HCT116 (cell line): ENCODE results near the gene CDKL1. TPM values are rescaled to one million over a fixed set of nuclear protein-coding genes. Genes with fewer than 3 reads are reported as not detected.
"Not testable (repeated sequence)": the region's sequence is repeated elsewhere in the genome, so short reads cannot be mapped to it uniquely, and the experiment has no call there.

Source experiments
- ATAC-seq: fragments of 200-7000 bp; cut with Tn5 transposase; 2 replicates; pipeline ENCODE4 v1.9.1; 2020; ENCODE audit warnings: mild to moderate bottlenecking, moderate library complexity
- BruUV-seq: library from RNA; stranded (reverse); fragments of 400-500 nt; replicated peaks from 2 replicates; lab custom pipeline; 2021; lab: Mats Ljungman, UMichigan
- CTCF ChIA-PET: fragments of 300-600 bp; sonication (Branson Sonifier 250); formaldehyde crosslinking; loops from one replicate; lab custom pipeline; 2021; ENCODE audit warnings: antibody characterized with exemption; lab: Charles Lee
- POLR2A ChIA-PET: fragments of 300-600, 350-600 bp; sonication (Branson Sonifier 250); formaldehyde crosslinking; loops from one replicate; lab custom pipeline; 2021; ENCODE audit warnings: antibody characterized with exemption; lab: Charles Lee
- RAD21 ChIA-PET, 2 experiments: fragments of 300-600 bp; sonication (Branson Sonifier 250); formaldehyde crosslinking; loops; one replicate each; lab custom pipeline; 2023; ENCODE audit warnings: low total read pairs in 2 of 2; ENCODE audit not compliant: uncharacterized antibody in 2 of 2, unreplicated experiment in 2 of 2, low non-redundant PET in 1 of 2; lab: Charles Lee
- DNase-seq: peaks from one replicate; pipeline ENCODE4 v3.0.0-alpha.2; 2010; ENCODE audit warnings: low read depth, low spot score
- H2AFZ ChIP-seq: fragments of 200-600 bp; shearing (Covaris generic), sonication (generic); 2 replicates; pipeline ENCODE4 v1.6.1; 2017; ENCODE audit warnings: low read depth, mixed run types, mixed read lengths, antibody characterized with exemption, low read length; ENCODE audit not compliant: poor library complexity, severe bottlenecking
- H3K27ac ChIP-seq: 2 replicates; pipeline ENCODE4 v1.5.1; 2012; ENCODE audit warnings: low read depth, low read length
- H3K27me3 ChIP-seq: fragments of 200-600 bp; sonication (generic); 2 replicates; pipeline ENCODE4 v1.6.1; 2016; ENCODE audit warnings: mixed run types, low read length, mixed read lengths; ENCODE audit not compliant: insufficient read depth
- H3K36me3 ChIP-seq, 2 experiments: fragments of 200-500 bp in 1 of 2; fragments of 200-600 bp in 1 of 2; sonication (Bioruptor generic) in 1 of 2; sonication (generic) in 1 of 2; 2 replicates each; pipeline versions ENCODE4 v1.5.1 to v1.6.1; 2014 to 2016; ENCODE audit warnings: low read length in 2 of 2, inconsistent platforms in 1 of 2, mixed read lengths in 1 of 2, mixed run types in 1 of 2; ENCODE audit not compliant: insufficient read depth in 2 of 2, control insufficient read depth in 1 of 2
- H3K4me1 ChIP-seq, 2 experiments: fragments of 200-600 bp in 1 of 2; sonication (generic) in 1 of 2; 2 replicates each; pipeline versions ENCODE4 v1.5.1 to v1.6.1; 2012 to 2017; ENCODE audit warnings: low read length in 2 of 2, inconsistent platforms in 1 of 2, mild to moderate bottlenecking in 1 of 2, mixed read lengths in 1 of 2, mixed run types in 1 of 2, moderate library complexity in 1 of 2; ENCODE audit not compliant: insufficient read depth in 2 of 2, control insufficient read depth in 1 of 2
- H3K4me2 ChIP-seq: fragments of 200-600 bp; sonication (generic); 2 replicates; pipeline ENCODE4 v1.6.1; 2017; ENCODE audit warnings: mixed run types, low read length, mixed read lengths
- H3K4me3 ChIP-seq, 2 experiments: fragments of 200-600 bp in 1 of 2; sonication (generic) in 1 of 2; replicated peaks in 1 of 2; 2 replicates each; pipeline ENCODE4 v1.5.1; 2011 to 2016; ENCODE audit warnings: low read length in 2 of 2, control low read depth in 1 of 2, low read depth in 1 of 2, mild to moderate bottlenecking in 1 of 2, mixed read lengths in 1 of 2, mixed run types in 1 of 2
- H3K79me2 ChIP-seq: fragments of 200-600 bp; sonication (generic); 2 replicates; pipeline ENCODE4 v1.6.1; 2017; ENCODE audit warnings: mild to moderate bottlenecking, mixed run types, low read length, moderate library complexity, mixed read lengths; ENCODE audit not compliant: insufficient read depth
- H3K9ac ChIP-seq: fragments of 200-600 bp; sonication (generic); 2 replicates; pipeline ENCODE4 v1.6.1; 2016; ENCODE audit warnings: low read length, mixed read lengths
- H3K9me2 ChIP-seq: fragments of 200-600 bp; sonication (generic), shearing (Covaris generic); 2 replicates; pipeline ENCODE4 v1.6.1; 2017; ENCODE audit warnings: mixed run types, mild to moderate bottlenecking, moderate library complexity; ENCODE audit not compliant: insufficient read depth
- H3K9me3 ChIP-seq, 2 experiments: fragments of 200-500 bp in 1 of 2; fragments of 200-600 bp in 1 of 2; sonication (Bioruptor generic) in 1 of 2; sonication (generic) in 1 of 2; 2 replicates each; pipeline ENCODE4 v1.6.1; 2014 to 2017; ENCODE audit warnings: low read length in 2 of 2, mixed read lengths in 2 of 2, inconsistent platforms in 1 of 2, low read depth in 1 of 2, mild to moderate bottlenecking in 1 of 2, mixed run types in 1 of 2, moderate library complexity in 1 of 2; ENCODE audit not compliant: control insufficient read depth in 1 of 2, insufficient read depth in 1 of 2
- H4K20me1 ChIP-seq: fragments of 200-600 bp; sonication (generic), shearing (Covaris generic); 2 replicates; pipeline ENCODE4 v1.6.1; 2017; ENCODE audit warnings: mixed run types, mild to moderate bottlenecking, moderate library complexity; ENCODE audit not compliant: insufficient read depth
- CEBPB ChIP-seq: IDR thresholded peaks from 2 replicates; pipeline ENCODE4 v1.6.1; 2012; ENCODE audit warnings: low read depth
- EGR1 ChIP-seq: IDR thresholded peaks from 2 replicates; pipeline ENCODE4 v1.6.1; 2012; ENCODE audit warnings: low read depth
- ELF1 ChIP-seq: IDR thresholded peaks from 2 replicates; pipeline ENCODE4 v1.6.1; 2012; ENCODE audit warnings: low read depth, borderline replicate concordance
- FOSL1 ChIP-seq: IDR thresholded peaks from 2 replicates; pipeline ENCODE4 v1.6.1; 2012; ENCODE audit warnings: low read depth
- JUND ChIP-seq: IDR thresholded peaks from 2 replicates; pipeline ENCODE4 v1.6.1; 2012
- POLR2A ChIP-seq: IDR thresholded peaks from 2 replicates; pipeline ENCODE4 v1.7.0; 2011; ENCODE audit warnings: borderline replicate concordance; ENCODE audit not compliant: insufficient read depth, insufficient read length; ENCODE audit errors: extremely low read depth
- RAD21 ChIP-seq: IDR thresholded peaks from 2 replicates; pipeline ENCODE4 v1.6.1; 2012; ENCODE audit warnings: low read depth, mild to moderate bottlenecking
- SRF ChIP-seq: IDR thresholded peaks from 2 replicates; pipeline ENCODE4 v1.6.1; 2012; ENCODE audit warnings: low read depth
- YY1 ChIP-seq: IDR thresholded peaks from 2 replicates; pipeline ENCODE4 v1.6.1; 2011; ENCODE audit warnings: low read length, low read depth, moderate library complexity, mild to moderate bottlenecking; ENCODE audit not compliant: insufficient replicate concordance; ENCODE audit errors: extremely low read depth
- intact Hi-C: fragments of 100-400 bp; cut with micrococcal nuclease; formaldehyde crosslinking; loops from 2 replicates; pipeline ENCODE4 v1.10.0; 2022
- total RNA-seq: library from RNA; stranded (reverse); gene quantifications from one replicate; pipeline ENCODE4 v1.2.1, GENCODE V29; 2021; ENCODE audit not compliant: unreplicated experiment
- TF ChIP-seq, protein P1 (sequence below): IDR thresholded peaks from 2 replicates; pipeline ENCODE4 v1.6.1; 2012
- TF ChIP-seq, protein P2 (sequence below), 3 experiments: fragments of 200-600 bp in 1 of 3; sonication (generic) in 1 of 3; IDR thresholded peaks in 2 of 3; conservative IDR thresholded peaks in 1 of 3; 2 replicates each; pipeline ENCODE4 v1.5.1; 2012 to 2017; ENCODE audit warnings: low read depth in 2 of 3, low read length in 2 of 3, antibody characterized with exemption in 1 of 3, borderline replicate concordance in 1 of 3, control low read depth in 1 of 3, mild to moderate bottlenecking in 1 of 3, mixed read lengths in 1 of 3, mixed run types in 1 of 3, moderate library complexity in 1 of 3; ENCODE audit not compliant: insufficient read depth in 1 of 3

Gene CDKL1
- total RNA-seq, 1 experiment from 2014 or later, result 7.1 TPM

DNA sequence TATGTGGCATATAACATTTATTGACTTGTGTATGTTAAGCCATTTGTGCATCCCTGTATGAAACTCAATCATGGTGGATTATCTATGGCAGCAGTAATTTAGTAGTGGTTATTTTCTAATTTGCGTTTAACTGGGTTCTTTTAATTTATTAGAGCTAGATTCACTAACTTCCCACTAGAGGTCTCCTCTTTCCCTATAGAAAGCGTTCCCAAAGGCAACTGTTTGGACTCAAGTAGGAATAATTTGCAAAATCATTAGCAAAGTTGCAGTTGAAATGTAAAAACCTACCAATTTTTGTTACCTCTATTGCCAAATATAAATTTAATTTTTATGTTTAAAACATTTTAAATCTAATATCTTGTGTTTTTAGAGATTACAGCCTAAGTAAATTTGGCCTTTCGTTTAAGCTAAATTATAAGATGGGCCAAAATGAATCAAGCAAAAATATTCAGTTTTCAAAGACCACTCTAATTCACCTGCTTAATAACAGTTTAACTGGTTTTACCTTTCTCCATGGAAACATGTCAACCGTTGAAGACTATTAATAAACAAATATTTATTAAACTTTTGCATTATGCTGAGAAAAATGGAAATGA lies 78.6 kb downstream of the CDKL1 start:
- H3K9me2 ChIP-seq, result no peaks in the 10 kb centered on the region
- ChIA-PET RAD21 (interaction anchor here in 1 of 2 experiments (0.5 to 0.6 kb wide), 2 partner anchors 175 to 214 kb away, joined by 3 read pairs; partner anchors contain the start of gene MAP4K5), CTCF (interaction anchor here (0.6 to 1.8 kb wide), 12 partner anchors 10 to 460 kb away, joined by 3 to 9 read pairs (median 4); partner anchors contain the start of gene MAP4K5), POLR2A (interaction anchor here (1.1 kb wide), 1 partner anchor 10 kb away, joined by 3 read pairs; no protein-coding TSS in a partner anchor)
- BruUV-seq, result no TSS peak
- 0 out of 4 replicates have a peak, but pooled peaks cover 0 to 3% of the 10 kb centered on the region in 2 experiments for H3K9me3 ChIP-seq
- H2AFZ ChIP-seq, result no peak overlapping the region
- H4K20me1 ChIP-seq, result no peaks in the 10 kb centered on the region
- DNase-seq (peak; percentile 26), ATAC-seq (no peak)
- H3K79me2 ChIP-seq, result 0 out of 2 replicates have a peak, but pooled peaks cover 8% of the 10 kb centered on the region
- no peak overlapping the region for H3K27ac ChIP-seq
- H3K27me3 ChIP-seq, result no peaks in the 10 kb centered on the region
- no peaks in the 10 kb centered on the region; a peak in 1 of 4 replicates for H3K36me3 ChIP-seq
- H3K4me2 ChIP-seq, result no peak overlapping the region
- H3K4me1 ChIP-seq, result peaks cover 5 to 15% of the 10 kb centered on the region in 2 experiments
- intact Hi-C loops, result loop anchor here (10.0 kb wide), 1 partner anchor 453 kb away; no protein-coding TSS in a partner anchor
- H3K9ac ChIP-seq, result no peak overlapping the region
- no peak overlapping the region for H3K4me3 ChIP-seq
- TF ChIP-seq RAD21 (peak; percentile 73), EGR1 (no peak), POLR2A (no peak), CEBPB (no peak), YY1 (no peak), FOSL1 (no peak), JUND (no peak), ELF1 (no peak), SRF (no peak)
- TF ChIP-seq, protein P1, sequence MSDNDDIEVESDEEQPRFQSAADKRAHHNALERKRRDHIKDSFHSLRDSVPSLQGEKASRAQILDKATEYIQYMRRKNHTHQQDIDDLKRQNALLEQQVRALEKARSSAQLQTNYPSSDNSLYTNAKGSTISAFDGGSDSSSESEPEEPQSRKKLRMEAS, result no peak
- TF ChIP-seq, protein P2, sequence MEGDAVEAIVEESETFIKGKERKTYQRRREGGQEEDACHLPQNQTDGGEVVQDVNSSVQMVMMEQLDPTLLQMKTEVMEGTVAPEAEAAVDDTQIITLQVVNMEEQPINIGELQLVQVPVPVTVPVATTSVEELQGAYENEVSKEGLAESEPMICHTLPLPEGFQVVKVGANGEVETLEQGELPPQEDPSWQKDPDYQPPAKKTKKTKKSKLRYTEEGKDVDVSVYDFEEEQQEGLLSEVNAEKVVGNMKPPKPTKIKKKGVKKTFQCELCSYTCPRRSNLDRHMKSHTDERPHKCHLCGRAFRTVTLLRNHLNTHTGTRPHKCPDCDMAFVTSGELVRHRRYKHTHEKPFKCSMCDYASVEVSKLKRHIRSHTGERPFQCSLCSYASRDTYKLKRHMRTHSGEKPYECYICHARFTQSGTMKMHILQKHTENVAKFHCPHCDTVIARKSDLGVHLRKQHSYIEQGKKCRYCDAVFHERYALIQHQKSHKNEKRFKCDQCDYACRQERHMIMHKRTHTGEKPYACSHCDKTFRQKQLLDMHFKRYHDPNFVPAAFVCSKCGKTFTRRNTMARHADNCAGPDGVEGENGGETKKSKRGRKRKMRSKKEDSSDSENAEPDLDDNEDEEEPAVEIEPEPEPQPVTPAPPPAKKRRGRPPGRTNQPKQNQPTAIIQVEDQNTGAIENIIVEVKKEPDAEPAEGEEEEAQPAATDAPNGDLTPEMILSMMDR (IDR thresholded peaks at IDR 0.05 in 2 of 3, conservative IDR thresholded peaks at IDR 0.05 in 1 of 3; ENCODE audit: borderline replicate concordance in 1 of 3, insufficient read depth in 1 of 3, low read depth in 2 of 3, low read length in 2 of 3), result peak; percentile 54 to 65 (median 64); a peak in 5 of 6 replicates
- TF ChIP-seq, all 23 proteins: peak for 2

DNA sequence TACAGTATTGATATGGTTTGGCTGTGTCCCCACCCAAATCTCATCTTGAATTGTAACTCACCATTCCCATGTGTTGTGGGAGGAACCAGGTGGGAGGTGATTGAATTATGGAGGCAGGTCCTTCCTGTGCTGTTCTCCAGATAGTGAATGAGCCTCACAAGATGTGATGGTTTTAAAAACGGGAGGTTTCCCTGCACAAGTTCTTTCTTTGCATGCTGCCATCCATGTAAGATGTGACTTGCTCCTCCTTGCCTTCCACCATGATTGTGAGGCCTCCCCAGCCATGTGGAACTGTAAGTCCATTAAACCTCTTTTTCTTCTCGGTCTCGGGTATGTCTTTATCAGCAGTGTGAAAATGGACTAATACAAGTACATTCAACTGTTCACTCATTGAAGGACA lies 82.6 kb downstream of the CDKL1 start:
- POLR2A ChIA-PET, CTCF ChIA-PET, H3K27me3 ChIP-seq, H3K4me3 ChIP-seq, H3K9ac ChIP-seq, H3K9me3 ChIP-seq, DNase-seq, H3K36me3 ChIP-seq, H4K20me1 ChIP-seq, RAD21 ChIA-PET, ATAC-seq, H2AFZ ChIP-seq, H3K4me2 ChIP-seq, H3K9me2 ChIP-seq, BruUV-seq, H3K27ac ChIP-seq: not testable (repeated sequence)
- Histone ChIP-seq H3K4me1 (peaks cover 0 to 27% of the 10 kb centered on the region in 2 experiments; a peak in 3 of 4 replicates), H3K79me2 (peaks cover 34% of the 10 kb centered on the region)
- intact Hi-C loops, result loop anchor here (10.0 kb wide), 1 partner anchor 449 kb away; no protein-coding TSS in a partner anchor
